Esophagus squamous epithelium (tissue), 5 donors: ENCODE data around the gene PLGRKT. TPM values are rescaled to one million over a fixed set of nuclear protein-coding genes. Genes with fewer than 3 reads are reported as not detected.

Experiments
- DNase-seq: peaks from one replicate; lab custom pipeline; 2025; lab: John Stamatoyannopoulos, UW
- H3K27ac ChIP-seq, 4 donors: fragments of 200-600 bp; sonication (generic); one replicate each; pipeline ENCODE4 v1.5.1; 2016 to 2019; ENCODE audit warnings: mild to moderate bottlenecking in 1 of 4
- H3K27me3 ChIP-seq, 4 donors: fragments of 200-600 bp; sonication (generic); 1 replicate in 3 of 4; 2 replicates in 1 of 4; pipeline versions ENCODE4 v1.5.1 to v1.6.0; 2017 to 2021; ENCODE audit warnings: antibody characterized with exemption in 1 of 4
- H3K36me3 ChIP-seq, 3 donors: fragments of 200-600 bp; sonication (generic); one replicate each; pipeline ENCODE4 v1.5.1; 2016 to 2019
- H3K4me1 ChIP-seq, 3 donors: fragments of 200-600 bp; sonication (generic); one replicate each; pipeline ENCODE4 v1.5.1; 2017 to 2019
- H3K4me3 ChIP-seq, 4 donors: fragments of 200-600 bp; sonication (generic); 1 replicate in 3 of 4; 2 replicates in 1 of 4; pipeline ENCODE4 v1.5.1; 2016 to 2019; ENCODE audit warnings: mild to moderate bottlenecking in 2 of 4, moderate library complexity in 1 of 4
- H3K9me3 ChIP-seq, 3 donors: fragments of 200-600 bp; sonication (generic); one replicate each; pipeline ENCODE4 v1.5.1; 2016 to 2019
- CTCF ChIP-seq, 6 experiments: fragments of 450-650 bp in 4 of 6; fragments of 200-600 bp in 2 of 6; sonication (generic) in 2 of 6; IDR thresholded peaks; one replicate each; pipeline ENCODE4 v1.5.1; 2016 to 2019; ENCODE audit warnings: antibody characterized with exemption in 6 of 6, mild to moderate bottlenecking in 4 of 6, moderate library complexity in 4 of 6
- POLR2A ChIP-seq, 4 donors: fragments of 450-650 bp; IDR thresholded peaks; one replicate each; pipeline ENCODE4 v1.6.1; 2017; ENCODE audit warnings: antibody characterized with exemption in 4 of 4, mild to moderate bottlenecking in 4 of 4, moderate library complexity in 3 of 4
- WGBS, 2 donors: methylation state at CpG; one replicate each; pipeline ENCODE4 v1.1.5; 2018; 5-methylcytosine and 5-hydroxymethylcytosine counted together
- intact Hi-C: fragments of 100-400 bp; cut with DNase I; formaldehyde crosslinking; loops from one replicate; pipeline ENCODE4 v1.15.0; 2022
- small RNA-seq, 4 donors: library from RNA; depleted of rRNA; stranded (forward); fragments of <200 nt; gene quantifications; one replicate each; pipeline ENCODE3, GENCODE V24; 2016
- total RNA-seq, 4 donors: library from RNA; depleted of rRNA; stranded (reverse); fragments of >200 nt; gene quantifications; one replicate each; pipeline ENCODE4 v1.1.0, GENCODE V29; 2016
- donor health status: DM: yes; HTN: yes; CAD: no.

PLGRKT gene
- total RNA-seq, 4 donors from 2014 or later: 13.4 to 25.6 (median 20.0) TPM

- H3K27me3 ChIP-seq: peaks cover 0 to under 1% (median 0%) of the 10 kb centered on the region in 4 donors
- H3K9me3 ChIP-seq: peaks cover 0 to 16% (median 5%) of the 10 kb centered on the region in 3 donors
- no peak overlapping the region for H3K4me3 ChIP-seq
- 63 to 66% methylated on average over 4 of the region's 4 CpGs for WGBS, 2 donors
- no peak for DNase-seq
- no peak for TF ChIP-seq CTCF (IDR thresholded peaks at IDR 0.05)
- TF ChIP-seq POLR2A (IDR thresholded peaks at IDR 0.05): no peak
- intact Hi-C loops: no loop called here
- no peaks in the 10 kb centered on the region for H3K4me1 ChIP-seq
- no peak overlapping the region for H3K27ac ChIP-seq
- H3K36me3 ChIP-seq: no peaks in the 10 kb centered on the region
Observed at GRCh38 chr9:5315187-5315923, 122.4 kb downstream of the PLGRKT start.

- Histone ChIP-seq H3K36me3 (no peaks in the 10 kb centered on the region), H3K27ac (no peak overlapping the region), H3K27me3 (peaks cover 0 to 13% (median 0%) of the 10 kb centered on the region in 4 donors), H3K4me3 (no peak overlapping the region), H3K4me1 (no peaks in the 10 kb centered on the region), H3K9me3 (peaks cover 0 to 15% (median 0%) of the 10 kb centered on the region in 3 donors)
- intact Hi-C loops: no loop called here
- TF ChIP-seq POLR2A (IDR thresholded peaks at IDR 0.05) (no peak), CTCF (IDR thresholded peaks at IDR 0.05) (no peak)
- DNase-seq: no peak
Observed at GRCh38 chr9:5310851-5311250, 126.9 kb downstream of the PLGRKT start.

Small RNAs within 50 kb of the gene (small RNA-seq; reads per million reads assigned to genes)
- 0 reads per million in 4 donors for gene AL135786.1
- gene HMGN2P31: 0 reads per million in 4 donors

Other genes starting within 250 kb of the PLGRKT start
- not detected for gene INSL4, start 206.5 kb downstream of the PLGRKT start, total RNA-seq
- not detected for gene RLN2, start 133.2 kb downstream of the PLGRKT start, total RNA-seq
- not detected for gene RLN1, start 98.0 kb downstream of the PLGRKT start, total RNA-seq
- gene CD274, start 12.6 kb upstream of the PLGRKT start, total RNA-seq: 1 to 10 TPM; 1.3 to 3.5 (median 2.2) TPM
- 1 to 10 TPM in 1 of 4 donors, under 1 TPM in 3; 0.23 to 3.6 (median 0.31) TPM for gene PDCD1LG2, start 72.6 kb upstream of the PLGRKT start, total RNA-seq
- gene RIC1, start 191.2 kb upstream of the PLGRKT start, total RNA-seq: 10 to 100 TPM; 15.4 to 37.2 (median 27.6) TPM